NCI-H2227 (cell line): ENCODE results near the gene EN2.
A peak's percentile ranks its signal among the peaks of the same experiment; 100 is the strongest.

Experiments used
- DNase-seq: peaks from one replicate; lab custom pipeline; 2025; ENCODE audit not compliant: unreplicated experiment; lab: John Stamatoyannopoulos, UW

EN2 gene

DNA sequence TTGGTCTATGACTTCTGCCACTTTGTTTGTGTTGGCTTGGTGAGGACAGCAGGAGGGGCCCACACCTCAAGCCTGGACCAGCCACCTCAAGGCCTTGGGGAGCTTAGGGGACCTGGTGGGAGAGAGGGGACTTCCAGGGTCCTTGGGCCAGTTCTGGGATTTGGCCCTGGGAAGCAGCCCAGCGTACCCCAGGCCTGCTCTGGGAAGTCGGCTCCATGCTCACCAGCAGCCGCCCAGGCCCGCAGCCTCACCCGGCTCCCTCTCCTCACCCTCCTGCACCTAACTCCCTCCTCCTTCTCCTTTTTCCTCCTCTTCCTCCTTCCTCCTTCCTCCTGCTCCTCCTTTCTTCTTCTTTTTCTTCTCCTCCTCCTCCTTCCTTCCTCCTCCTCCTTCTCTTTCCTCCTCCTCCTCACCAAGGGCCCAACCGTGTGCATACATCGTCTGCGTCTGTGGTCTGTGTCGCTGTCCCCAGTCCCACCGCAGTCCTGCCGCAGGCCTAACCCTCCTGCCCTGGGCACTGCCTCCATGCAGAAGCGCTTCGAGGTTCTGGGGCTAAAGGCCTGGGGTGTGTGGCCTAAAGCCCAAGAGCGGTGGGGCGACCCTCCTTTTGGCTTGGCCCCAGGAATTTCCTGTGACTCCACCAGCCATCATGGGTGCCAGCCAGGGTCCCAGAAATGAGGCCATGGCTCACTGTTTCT lies 5.3 kb downstream of the EN2 start:
- no peak for DNase-seq

DNA sequence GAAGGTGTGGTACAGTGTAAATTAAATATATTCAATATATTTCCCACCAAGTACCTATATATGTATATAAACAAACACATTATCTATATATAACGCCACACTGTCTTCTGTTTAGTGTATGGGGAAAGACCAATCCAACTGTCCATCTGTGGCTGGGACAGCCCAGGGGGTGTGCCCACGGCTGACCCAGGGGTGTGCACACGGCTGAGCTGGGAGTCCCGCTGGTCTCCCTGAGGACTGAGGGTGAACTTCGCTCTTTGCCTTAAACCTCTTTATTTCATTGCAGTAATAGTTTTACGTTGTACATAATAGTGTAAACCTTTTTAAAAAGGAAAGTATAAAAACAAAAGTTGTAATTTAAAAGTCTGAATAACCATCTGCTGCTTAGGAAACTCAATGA lies 6.3 kb downstream of the EN2 start:
- no peak for DNase-seq

DNA sequence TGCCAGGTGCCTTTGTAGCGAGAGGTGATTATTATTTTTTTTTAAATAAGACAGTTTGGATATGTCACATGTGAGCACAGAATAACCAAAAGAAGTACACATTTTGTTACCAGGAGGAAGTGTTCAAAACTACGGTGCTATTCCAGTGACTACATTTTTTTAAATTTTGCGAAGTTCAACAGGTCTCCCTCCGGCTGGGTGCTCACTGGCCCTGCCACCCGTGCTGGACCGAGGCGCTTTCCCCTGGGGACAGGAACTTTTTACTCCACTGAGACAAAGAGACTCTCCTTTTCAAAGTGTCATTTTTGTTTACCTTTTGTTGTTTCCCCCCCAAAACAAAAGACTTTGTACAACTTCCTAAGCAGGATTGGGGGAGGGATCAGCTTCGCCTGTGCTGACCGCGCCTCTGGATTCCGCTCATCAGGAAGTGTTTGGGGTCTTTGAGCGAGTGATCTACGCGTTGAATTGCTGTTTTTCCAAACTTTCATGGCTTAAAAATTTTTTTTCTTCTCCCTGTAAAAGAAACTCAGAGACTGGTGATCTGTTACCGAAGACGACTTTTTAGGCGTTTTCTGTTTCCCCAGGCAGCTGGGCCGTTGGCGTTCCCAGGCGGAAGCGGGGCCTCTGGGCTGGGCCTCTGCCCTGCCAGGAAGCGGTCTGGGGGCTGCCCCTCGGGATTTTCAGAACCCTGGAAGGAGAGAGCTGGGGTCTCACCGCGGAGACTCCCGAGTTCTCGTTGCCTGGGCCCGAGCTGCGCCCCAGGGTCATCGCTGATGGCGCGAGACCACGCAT lies 7.2 kb downstream of the EN2 start:
- no peak for DNase-seq

DNA sequence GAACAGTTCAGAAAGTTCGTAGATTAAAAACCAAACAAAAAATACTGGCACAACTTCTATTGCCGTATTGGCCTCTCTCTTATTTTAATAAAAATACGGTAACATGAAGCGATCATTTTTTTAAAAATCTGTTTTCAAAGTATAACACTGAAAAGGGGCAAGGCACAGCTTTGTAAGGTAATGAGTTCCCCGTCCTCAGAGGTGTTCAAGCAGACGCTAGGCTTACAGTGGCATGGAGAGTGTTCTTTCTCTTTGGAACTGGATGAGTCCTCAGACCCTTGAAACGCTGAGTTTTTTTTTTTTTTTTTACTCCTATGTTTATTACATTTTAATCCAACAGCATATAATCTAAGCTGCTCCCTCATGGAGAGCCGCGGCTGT lies 7.8 kb downstream of the EN2 start:
- DNase-seq: no peak

DNA sequence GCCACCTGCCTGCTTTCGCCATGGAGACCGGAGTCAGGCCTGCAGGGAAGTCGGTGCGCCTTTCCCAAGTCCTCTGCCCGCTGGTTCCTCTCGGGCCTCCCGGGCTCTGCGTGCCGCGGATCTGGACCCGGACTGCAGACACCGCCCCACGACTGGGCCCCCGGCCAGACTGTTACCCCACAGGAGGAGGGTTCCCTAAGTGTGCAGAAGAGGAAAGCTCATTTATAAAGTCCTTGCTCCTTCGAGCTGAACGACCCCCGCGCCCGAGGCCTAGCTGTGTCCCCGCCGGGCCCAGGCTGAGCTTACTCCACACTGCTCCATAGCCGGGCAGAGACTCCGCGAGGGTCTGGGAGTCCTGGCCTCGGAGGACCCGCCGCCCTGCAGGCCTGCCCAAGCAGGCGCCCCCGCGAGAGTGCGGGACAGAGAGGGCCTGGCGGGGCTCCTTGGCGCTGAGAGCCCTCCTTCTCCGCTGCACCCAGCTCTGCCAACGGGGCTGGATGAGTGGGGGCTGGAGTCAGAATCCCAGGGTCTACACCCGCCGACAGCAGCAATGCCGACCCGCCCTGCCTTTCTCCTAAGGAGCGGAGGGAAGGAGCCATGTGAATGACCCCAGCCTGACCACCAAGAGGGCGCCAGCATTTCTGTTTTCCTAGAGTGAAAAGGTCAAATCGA lies 8.3 kb downstream of the EN2 start:
- DNase-seq: no peak

DNA sequence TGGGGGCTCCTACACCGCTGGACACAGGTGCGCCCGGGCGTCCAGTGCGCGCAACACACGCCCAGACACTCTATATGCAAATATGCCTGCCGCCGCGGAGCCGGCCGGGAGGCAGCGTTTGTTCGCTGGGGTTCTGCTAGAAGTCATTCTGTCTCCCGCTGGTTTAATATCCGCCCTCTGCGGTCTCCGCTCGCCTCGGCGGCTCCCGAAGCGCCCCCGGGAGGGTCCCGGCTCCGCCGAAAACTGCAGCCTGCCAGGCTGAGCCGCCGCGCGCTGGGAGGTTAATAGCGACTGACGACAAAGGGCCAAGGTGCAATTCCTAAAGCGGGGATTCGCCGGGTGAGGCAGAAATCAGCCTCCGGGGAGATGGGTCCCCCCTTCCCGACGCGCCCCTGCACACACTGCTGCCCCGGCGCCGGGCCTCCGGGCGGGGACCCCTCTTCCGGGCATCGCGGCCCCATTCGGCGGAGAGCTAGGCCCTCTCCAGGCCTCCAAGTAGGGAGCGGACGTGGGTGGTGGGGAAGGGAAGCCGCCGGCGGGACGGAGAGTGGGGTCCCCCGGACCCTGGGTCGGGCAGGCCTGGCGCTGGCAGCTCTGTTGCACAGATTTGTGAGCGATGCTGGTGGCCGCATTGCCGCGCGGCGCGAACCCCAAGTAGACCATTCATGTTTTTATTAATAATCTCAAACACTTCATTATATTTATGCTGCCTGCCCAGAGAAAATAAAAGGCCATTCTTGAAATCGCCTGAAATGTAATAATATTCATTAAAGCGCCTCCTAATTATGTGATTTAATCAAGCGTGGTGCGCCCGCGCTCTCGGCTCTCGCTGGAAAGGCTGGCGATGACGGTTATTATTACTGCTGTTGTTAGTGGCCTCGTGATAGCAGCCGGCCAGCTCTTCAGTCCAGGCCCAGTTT lies 9.1 kb downstream of the EN2 start:
- peak; percentile 76 for DNase-seq

DNA sequence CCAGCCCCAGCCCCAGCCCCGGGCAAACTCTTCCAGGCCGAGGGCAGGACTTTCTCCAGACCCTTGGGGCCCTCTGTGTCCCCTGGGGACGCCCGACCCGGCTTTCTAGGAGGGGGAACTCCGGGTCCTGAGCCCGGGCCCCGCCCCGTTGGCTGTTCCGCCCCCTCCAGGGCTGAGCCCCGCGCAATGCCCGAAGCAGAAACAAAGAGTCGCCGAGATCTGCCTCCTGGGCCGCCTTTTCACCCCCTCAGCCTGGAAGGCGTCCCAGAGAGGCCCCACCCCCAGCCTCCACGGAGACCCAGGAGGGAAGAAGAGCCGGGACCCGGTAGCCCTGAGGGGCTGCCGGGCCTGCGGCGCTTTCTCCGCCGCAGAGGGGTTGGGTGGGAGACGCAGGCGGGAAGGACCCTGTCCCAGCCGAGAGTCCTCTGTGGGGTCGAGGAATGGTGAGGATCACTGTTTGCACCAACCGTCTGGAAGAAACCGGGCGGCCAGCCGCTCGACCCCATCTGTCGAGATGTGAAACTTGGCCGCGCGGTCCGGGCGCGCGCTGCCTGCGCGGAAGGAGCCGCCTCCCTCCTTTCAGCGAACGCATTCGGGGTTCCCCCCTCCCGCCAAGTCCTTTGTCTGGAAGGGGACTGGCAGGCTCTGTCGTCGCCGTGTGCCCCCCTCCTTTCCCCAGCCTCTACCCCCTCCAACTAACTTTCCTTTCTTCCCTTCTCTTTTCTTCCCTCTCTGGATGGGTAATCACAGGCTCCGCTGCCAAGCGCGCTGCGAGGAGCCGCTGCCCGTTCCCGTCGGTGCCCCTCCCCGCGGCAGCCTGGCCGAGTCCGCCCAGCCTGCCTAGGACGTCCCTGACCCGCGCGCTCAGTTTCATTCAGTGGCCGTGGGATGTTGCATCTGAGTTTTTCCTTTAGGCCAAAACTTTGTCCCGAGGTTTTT lies 10.2 kb downstream of the EN2 start:
- DNase-seq: peak; percentile 19

DNA sequence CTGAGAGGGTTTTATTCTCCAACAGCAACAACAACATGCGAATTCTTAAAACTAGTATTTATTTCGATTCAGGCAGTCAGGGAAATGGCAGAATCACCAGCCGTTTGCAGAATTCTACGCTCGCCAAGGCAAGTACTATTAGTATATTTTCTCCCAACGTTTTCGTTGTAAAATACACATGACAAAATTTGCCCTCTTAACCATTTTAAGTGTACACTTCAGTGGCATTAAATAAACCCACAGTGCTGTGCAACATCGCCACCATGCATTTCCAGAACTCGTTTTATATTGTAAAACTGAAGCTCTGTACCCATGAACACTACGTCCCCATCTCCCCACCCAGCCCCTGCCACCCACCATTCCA lies 10.8 kb downstream of the EN2 start:
- DNase-seq: no peak

DNA sequence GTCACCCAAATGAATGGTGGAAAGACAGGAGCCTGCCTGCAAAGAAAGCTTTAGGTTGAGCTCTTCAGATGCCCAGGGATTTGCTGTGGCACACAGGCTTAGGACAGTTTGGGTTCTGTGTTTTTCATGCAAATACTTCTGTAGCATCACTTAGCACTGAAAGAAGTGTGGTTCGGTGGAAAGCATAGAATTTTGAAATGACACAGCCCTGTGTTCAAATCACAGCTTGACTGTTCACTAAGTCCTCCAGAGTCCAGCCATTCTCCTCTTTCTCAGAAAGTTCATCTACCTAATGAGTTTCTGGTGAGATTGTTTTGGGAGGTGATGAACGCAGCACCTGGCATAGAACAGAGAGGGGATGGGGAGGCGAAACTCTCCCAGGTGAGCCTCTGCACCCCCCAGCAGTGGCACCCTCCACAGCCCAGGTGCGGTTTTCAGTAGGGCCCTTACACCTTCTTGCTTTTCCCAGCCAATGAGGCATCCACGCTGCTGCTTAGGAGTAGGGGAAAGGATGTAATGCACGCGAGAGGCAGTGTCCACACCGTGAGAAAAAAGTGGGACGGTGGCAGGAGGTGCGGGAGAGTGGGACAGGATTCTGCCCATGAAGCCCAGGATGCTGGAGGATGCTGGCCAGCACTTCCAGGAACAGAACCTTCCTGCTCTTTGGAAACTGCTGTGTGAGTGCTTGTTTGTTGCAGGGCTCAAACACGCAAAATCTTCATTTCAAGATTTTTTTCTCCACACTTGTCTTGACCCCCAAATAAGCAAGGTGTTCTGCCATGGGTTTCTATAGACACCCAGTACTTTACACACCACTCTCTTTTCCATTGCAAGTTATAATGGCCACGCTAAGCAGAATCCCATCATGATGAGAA lies 11.6 kb downstream of the EN2 start:
- no peak for DNase-seq

DNA sequence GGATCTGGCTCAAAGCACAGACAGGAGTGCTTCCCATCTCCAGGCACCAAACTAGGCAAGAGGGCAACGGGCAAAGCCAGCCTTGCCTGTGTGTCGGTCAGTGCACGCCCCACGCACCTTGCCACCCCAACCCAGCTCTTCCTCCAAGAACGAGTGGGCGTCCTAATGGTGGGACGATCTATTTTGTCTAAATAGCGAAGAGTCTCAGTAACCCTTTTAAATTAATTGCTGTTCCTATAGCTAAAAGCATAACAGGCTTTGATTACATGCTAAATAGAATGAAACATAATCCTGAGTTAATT lies 12.2 kb downstream of the EN2 start:
- no peak for DNase-seq

DNA sequence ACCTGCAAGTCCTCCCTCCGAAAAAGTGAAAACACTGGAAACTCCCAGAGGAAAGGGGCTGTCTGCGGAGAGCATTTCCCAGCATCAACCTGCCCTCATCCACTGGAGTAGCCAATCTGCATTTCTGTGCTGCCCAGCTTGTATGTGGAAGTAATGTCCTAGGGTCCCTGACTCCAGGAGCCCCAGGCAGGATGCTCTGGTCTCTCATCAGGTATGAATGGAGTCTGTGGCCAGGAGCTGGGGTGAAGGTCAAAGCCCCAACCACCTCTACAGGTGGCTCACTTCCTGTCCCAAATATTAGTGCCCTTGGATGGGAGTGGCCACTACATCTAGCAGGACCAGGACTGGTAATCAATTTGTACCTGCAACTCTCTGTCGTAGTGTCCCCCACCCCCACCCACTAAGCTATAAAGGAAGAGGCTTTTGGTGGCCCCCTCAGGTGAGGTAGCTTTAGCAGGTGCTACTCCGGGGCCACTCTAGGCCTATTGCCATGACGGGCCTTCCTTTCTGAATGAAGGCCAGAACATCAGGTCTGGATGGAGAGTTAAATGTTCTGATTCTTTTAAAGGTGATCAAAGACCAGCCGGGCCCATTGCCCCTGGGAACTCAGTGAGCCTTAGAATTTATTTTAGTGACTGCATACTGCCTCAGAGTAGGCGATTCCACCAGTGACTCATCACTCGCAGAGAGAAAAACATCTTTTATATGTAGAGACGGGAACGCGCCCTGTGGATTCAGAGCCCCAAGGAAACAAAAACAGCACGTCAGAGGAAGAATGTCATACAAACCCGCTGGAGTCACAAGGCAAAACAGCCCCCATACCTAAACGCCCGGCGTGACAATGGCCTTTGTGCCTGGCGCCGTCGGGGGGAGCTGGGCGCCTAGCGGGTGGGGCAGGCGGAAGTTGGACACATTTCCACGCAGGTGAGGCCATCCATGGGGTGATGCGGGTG lies 13.0 kb downstream of the EN2 start:
- DNase-seq: no peak

DNA sequence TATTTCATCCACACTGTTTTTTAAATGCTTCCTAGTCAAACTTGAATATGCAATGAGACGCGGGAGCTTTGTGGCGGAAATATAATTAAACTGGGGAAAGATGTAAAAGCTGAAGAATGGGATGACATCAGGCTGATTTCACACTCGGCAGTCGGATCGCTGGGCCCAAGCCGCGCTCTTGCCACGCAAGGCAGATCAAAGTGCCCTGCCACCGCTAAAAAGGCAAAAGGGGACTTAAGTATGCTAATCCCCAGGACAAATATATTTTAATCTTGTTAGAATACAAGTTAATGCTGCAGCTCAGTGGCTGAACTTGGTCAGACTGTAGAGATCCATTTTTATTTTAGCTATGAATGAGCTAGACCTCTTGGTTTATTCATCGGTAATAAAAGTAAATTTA lies 13.8 kb downstream of the EN2 start:
- no peak for DNase-seq

DNA sequence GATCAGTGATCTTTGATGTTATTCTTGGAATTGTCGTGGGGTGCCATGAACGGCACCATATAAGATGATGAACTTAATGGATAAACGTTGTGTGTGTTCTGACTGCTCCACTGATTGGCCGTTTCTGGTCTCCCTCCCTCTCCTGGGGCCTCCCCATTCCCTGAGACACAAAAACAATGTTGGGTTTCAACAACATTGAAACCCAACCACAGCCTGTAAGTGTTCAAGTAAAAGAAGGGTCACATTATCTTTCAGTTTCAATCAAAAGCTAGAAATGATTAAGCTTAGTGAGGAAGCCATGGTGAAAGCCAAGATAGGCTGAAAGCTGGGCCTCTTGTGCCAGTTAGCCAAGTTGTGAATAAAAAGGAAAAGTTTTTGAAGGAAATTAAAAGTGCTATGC lies 19.5 kb downstream of the EN2 start:
- DNase-seq: no peak

DNA sequence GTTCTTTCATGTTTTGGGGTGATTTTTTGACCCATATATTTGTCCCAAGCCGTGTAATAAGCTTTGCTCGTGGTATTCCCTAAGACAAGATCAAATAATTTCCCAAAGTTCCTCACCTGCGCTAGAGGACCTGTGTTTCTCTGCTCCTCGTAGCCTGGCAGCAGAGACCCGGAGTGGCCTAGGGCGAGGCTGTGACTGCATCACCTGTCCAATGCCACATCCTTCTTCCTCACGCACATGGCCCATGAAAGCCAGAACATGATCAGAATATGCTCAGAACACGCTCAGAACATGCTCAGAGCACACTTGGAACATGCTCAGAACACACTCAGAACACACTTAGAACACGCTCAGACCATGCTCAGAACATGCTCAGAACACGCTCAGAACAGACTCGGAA lies 23.8 kb downstream of the EN2 start:
- no peak for DNase-seq

DNA sequence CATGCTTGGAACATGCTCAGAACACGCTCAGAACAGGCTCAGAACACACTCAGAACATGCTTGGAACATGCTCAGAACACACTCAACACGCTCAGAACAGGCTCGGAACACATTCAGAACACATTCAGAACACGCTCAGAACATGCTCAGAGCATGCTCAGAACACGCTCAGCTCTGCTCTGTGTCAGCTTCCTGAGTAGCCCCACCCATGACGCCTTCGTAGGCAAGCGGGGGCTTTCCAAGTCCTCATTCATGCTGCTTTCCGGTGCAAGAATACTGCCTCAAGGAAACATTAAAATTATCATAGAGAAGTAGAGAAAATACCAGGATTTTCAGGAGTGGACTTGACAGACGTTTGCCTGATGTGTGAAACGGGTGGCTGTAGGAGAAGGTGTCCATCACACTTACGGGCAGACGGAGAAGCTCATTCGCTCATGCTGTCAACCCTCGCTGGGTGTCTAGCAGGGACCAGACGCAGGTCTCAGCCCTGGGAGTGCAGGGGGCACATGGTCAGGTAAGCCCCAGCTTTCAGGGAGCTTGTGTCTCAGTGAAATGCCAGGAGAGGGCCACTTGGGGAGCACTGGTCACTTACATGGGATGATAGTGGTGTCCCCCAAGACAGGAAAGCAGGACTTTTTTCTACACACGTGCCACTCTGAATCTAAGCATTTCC lies 24.7 kb downstream of the EN2 start:
- DNase-seq: no peak

DNA sequence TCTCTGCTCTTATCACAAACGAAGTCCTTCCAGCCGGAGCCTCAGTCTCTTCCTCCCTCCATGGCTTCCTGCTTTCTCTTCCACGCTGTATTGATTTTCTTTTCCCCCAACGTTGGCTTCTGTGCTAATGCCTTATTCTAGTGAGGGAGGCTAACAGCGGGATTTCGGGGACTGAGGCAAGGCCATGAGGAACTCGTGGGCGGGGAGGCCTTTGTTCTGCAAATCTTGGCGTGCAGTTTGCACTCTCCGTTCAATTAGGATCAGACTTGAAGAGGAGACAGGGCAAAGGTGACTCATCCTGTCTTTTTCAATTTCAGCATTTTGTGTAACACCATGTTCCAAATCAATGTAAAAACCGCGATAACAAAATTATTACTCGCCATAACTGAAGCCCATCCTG lies 25.3 kb downstream of the EN2 start:
- DNase-seq: no peak

DNA sequence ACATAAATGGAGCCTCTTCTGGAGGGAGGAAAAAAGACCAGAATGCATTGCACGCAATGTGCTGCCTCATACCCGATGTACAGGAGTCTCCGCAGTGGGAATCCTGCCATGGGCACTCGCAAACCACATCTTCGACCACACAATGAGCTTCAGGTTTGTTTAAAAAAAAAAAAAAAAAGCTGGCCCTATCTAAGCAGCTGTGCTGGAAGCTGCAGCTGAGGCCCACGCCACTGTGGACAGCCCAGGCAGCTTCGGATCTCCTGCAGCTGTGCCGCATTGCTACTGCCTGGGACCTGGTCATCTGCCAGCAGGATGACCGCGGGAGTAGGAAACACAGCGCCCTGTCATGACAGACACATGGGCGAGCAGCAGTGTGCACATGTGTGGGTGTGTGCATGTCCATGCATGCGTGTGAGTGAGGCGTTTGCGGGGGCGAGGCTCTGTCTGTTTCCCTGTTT lies 26.0 kb downstream of the EN2 start:
- no peak for DNase-seq
